ENCODE data around the gene PTPRN2. TPM values are rescaled to one million over a fixed set of nuclear protein-coding genes. Genes with fewer than 3 reads are reported as not detected.

The PTPRN2 gene
- total RNA-seq, 4 donors from 2014 or later = 6.6 to 10.7 (median 8.2) TPM

- Histone ChIP-seq H3K27me3 (no peaks in the 10 kb centered on the region), H3K4me3 (no peak overlapping the region), H3K9me3 (no peaks in the 10 kb centered on the region), H3K4me1 (no peaks in the 10 kb centered on the region), H3K27ac (no peak overlapping the region), H3K36me3 (peaks cover 0 to 19% (median 0%) of the 10 kb centered on the region in 3 donors)
- TF ChIP-seq POLR2A (IDR thresholded peaks at IDR 0.05) (no peak), EP300 (IDR thresholded peaks at IDR 0.05) (no peak), CTCF (IDR thresholded peaks at IDR 0.05) (no peak)
- WGBS, 2 donors = 80 to 83% methylated on average over 22 of the region's 22 CpGs
- DNase-seq (ENCODE audit: low spot score in 2 of 2) = no peak
Observed at GRCh38 chr7:158602905-158603772, 15.5 kb upstream of the PTPRN2 start.

GRCh38 chr7:158602041-158602440 is 14.4 kb upstream of the PTPRN2 start:
- H3K27ac ChIP-seq = no peak overlapping the region
- DNase-seq (ENCODE audit: low spot score in 2 of 2) = no peak
- H3K4me3 ChIP-seq = no peak overlapping the region
- no peaks in the 10 kb centered on the region for H3K27me3 ChIP-seq
- TF ChIP-seq POLR2A (IDR thresholded peaks at IDR 0.05) (no peak), CTCF (IDR thresholded peaks at IDR 0.05) (no peak), EP300 (IDR thresholded peaks at IDR 0.05) (no peak)
- no peaks in the 10 kb centered on the region for H3K9me3 ChIP-seq
- peaks cover 0 to 8% (median 0%) of the 10 kb centered on the region in 3 donors for H3K36me3 ChIP-seq
- no peaks in the 10 kb centered on the region for H3K4me1 ChIP-seq
- WGBS, 2 donors = 89 to 94% methylated on average over 7 of the region's 7 CpGs

GRCh38 chr7:158601090-158601489 is 13.5 kb upstream of the PTPRN2 start:
- WGBS, 2 donors = 52 to 61% methylated on average over 1 of the region's 1 CpG
- Histone ChIP-seq H3K27me3 (no peaks in the 10 kb centered on the region), H3K4me3 (no peak overlapping the region), H3K27ac (no peak overlapping the region), H3K36me3 (no peaks in the 10 kb centered on the region), H3K9me3 (no peaks in the 10 kb centered on the region), H3K4me1 (no peaks in the 10 kb centered on the region)
- TF ChIP-seq POLR2A (IDR thresholded peaks at IDR 0.05) = no peak
- no peak for TF ChIP-seq EP300 (IDR thresholded peaks at IDR 0.05)
- no peak for TF ChIP-seq CTCF (IDR thresholded peaks at IDR 0.05)
- no peak for DNase-seq (ENCODE audit: low spot score in 2 of 2)

GRCh38 chr7:158596745-158597144 is 9.1 kb upstream of the PTPRN2 start:
- no peak for DNase-seq (ENCODE audit: low spot score in 2 of 2)
- Histone ChIP-seq H3K4me1 (no peaks in the 10 kb centered on the region), H3K27me3 (no peaks in the 10 kb centered on the region), H3K36me3 (no peaks in the 10 kb centered on the region), H3K27ac (no peak overlapping the region), H3K9me3 (peaks cover 0 to 10% (median 0%) of the 10 kb centered on the region in 4 donors), H3K4me3 (no peak overlapping the region)
- TF ChIP-seq POLR2A (IDR thresholded peaks at IDR 0.05) = no peak
- no peak for TF ChIP-seq CTCF (IDR thresholded peaks at IDR 0.05)
- no peak for TF ChIP-seq EP300 (IDR thresholded peaks at IDR 0.05)
- 95 to 98% methylated on average over 4 of the region's 4 CpGs for WGBS, 2 donors

- H3K4me3 ChIP-seq = no peak overlapping the region
- H3K36me3 ChIP-seq = no peaks in the 10 kb centered on the region
- no peak overlapping the region for H3K27ac ChIP-seq
- H3K4me1 ChIP-seq = no peaks in the 10 kb centered on the region
- no peak for TF ChIP-seq EP300 (IDR thresholded peaks at IDR 0.05)
- TF ChIP-seq POLR2A (IDR thresholded peaks at IDR 0.05) = no peak
- no peak for TF ChIP-seq CTCF (IDR thresholded peaks at IDR 0.05)
- H3K9me3 ChIP-seq = peaks cover 0 to 10% (median 0%) of the 10 kb centered on the region in 4 donors
- 95 to 96% methylated on average over 4 of the region's 4 CpGs for WGBS, 2 donors
- H3K27me3 ChIP-seq = no peaks in the 10 kb centered on the region
- no peak for DNase-seq (ENCODE audit: low spot score in 2 of 2)
Observed at GRCh38 chr7:158596309-158596708, 8.7 kb upstream of the PTPRN2 start.
